Thoracic aorta (tissue), 2 donors: Measurements from ENCODE around the gene CD27. TPM values are rescaled to one million over a fixed set of nuclear protein-coding genes. Genes with fewer than 3 reads are reported as not detected.

Experiments
- ATAC-seq: fragments of 150-250 bp; one replicate; pipeline ENCODE4 v1.8.0; 2017; ENCODE audit warnings: low read depth; ENCODE audit not compliant: insufficient number of reproducible peaks, low FRiP score
- DNase-seq: peaks from one replicate; pipeline ENCODE4 v3.0.0-alpha.2; 2020; ENCODE audit warnings: low spot score
- H3K27ac ChIP-seq, 2 donors: fragments of 200-600 bp; sonication (generic); 1 replicate in 1 of 2; 2 replicates in 1 of 2; pipeline ENCODE4 v1.5.1; 2016; ENCODE audit warnings: mild to moderate bottlenecking in 2 of 2, moderate library complexity in 2 of 2
- H3K27me3 ChIP-seq: fragments of 200-600 bp; sonication (generic); replicated peaks from 2 replicates; pipeline ENCODE4 v1.6.0; 2016; ENCODE audit warnings: mild to moderate bottlenecking; ENCODE audit not compliant: insufficient read depth
- H3K36me3 ChIP-seq: fragments of 200-600 bp; sonication (generic); one replicate; pipeline ENCODE4 v1.5.1; 2016
- H3K4me1 ChIP-seq, 2 donors: fragments of 200-600 bp; sonication (generic); 1 replicate in 1 of 2; 2 replicates in 1 of 2; pipeline versions ENCODE4 v1.5.1 to v1.6.0; 2016; ENCODE audit warnings: low read depth in 2 of 2, mild to moderate bottlenecking in 1 of 2; ENCODE audit not compliant: control insufficient read depth in 1 of 2
- H3K4me3 ChIP-seq: fragments of 200-600 bp; sonication (generic); 2 replicates; pipeline ENCODE4 v1.5.1; 2016; ENCODE audit warnings: mild to moderate bottlenecking
- H3K9me3 ChIP-seq: fragments of 200-600 bp; sonication (generic); 2 replicates; pipeline ENCODE4 v1.5.1; 2016
- total RNA-seq, 2 donors: library from RNA; depleted of rRNA; stranded (reverse); fragments of >200 nt; gene quantifications; one replicate each; pipeline versions ENCODE4 v1.1.0 to v1.2.3, GENCODE V29; 2016
- TF ChIP-seq, protein P1 (sequence below): fragments of 200-600 bp; sonication (generic); IDR thresholded peaks from one replicate; pipeline ENCODE4 v1.5.1; 2019; ENCODE audit warnings: antibody characterized with exemption

The CD27 gene
- total RNA-seq, 2 donors from 2014 or later, result 1.6 to 4.7 TPM

DNA sequence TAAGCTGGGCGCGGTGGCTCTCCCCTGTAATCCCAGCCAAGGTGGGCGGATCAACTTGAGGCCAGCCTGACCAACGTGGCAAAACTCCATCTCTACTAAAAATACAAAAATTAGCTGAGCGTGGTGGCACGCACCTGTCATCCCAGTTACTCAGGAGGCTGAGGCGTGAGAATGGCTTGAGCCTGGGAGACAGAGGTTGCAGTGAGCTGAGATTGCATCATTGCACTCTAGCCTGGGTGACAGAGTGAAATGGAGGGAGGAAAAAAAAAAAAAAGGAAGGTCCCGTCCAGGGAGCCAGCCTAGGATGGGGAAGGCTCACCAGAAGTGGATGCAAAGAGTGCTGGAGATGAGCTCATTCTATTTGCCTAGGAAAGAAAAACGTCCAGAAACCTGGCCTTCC lies 1.9 kb upstream of the CD27 start:
- H3K9me3 ChIP-seq, result no peaks in the 10 kb centered on the region
- H3K27ac ChIP-seq, result no peak overlapping the region
- no peak for ATAC-seq

DNA sequence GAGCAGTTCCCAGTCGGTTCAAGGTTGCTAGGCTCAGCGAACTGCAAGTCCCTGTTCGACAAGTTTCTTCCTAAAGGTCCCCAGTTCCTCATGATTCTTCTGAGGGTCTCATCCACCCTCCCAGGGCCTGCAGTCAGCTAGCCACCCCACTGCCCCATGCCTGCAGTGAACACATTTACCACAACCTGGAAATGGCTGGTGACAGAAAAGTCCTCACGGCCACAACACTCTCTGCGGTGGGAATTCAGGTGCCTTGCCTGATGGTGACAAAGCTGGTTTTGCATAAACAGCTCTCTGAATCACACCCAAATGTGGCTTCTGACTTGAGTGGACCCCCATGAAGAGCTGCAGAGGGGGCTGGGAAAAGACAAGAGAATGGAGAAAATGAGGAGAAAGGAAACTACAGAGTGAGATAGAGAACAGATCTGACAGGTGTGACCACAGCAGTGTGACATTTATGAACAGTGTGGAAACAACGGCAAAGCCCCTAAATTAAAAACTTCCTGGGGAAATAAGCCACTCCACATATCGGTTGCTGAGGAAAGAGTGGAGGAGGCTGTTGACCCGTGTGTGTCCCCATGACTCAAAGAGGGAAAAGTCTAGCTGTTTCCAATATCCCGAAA lies 1.3 kb upstream of the CD27 start:
- Histone ChIP-seq H3K36me3 (peaks cover 7% of the 10 kb centered on the region), H3K4me3 (no peak overlapping the region), H3K27ac (no peak overlapping the region), H3K9me3 (no peaks in the 10 kb centered on the region), H3K4me1 (no peaks in the 10 kb centered on the region), H3K27me3 (no peaks in the 10 kb centered on the region)
- ATAC-seq, result no peak
- TF ChIP-seq, protein P1, sequence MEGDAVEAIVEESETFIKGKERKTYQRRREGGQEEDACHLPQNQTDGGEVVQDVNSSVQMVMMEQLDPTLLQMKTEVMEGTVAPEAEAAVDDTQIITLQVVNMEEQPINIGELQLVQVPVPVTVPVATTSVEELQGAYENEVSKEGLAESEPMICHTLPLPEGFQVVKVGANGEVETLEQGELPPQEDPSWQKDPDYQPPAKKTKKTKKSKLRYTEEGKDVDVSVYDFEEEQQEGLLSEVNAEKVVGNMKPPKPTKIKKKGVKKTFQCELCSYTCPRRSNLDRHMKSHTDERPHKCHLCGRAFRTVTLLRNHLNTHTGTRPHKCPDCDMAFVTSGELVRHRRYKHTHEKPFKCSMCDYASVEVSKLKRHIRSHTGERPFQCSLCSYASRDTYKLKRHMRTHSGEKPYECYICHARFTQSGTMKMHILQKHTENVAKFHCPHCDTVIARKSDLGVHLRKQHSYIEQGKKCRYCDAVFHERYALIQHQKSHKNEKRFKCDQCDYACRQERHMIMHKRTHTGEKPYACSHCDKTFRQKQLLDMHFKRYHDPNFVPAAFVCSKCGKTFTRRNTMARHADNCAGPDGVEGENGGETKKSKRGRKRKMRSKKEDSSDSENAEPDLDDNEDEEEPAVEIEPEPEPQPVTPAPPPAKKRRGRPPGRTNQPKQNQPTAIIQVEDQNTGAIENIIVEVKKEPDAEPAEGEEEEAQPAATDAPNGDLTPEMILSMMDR, result no peak
- no peak for DNase-seq

More for the DNA sequence above, 1.9 kb upstream of the CD27 start:
- no peak for DNase-seq
- Histone ChIP-seq H3K4me3 (no peak overlapping the region), H3K36me3 (peaks cover 6% of the 10 kb centered on the region), H3K4me1 (no peaks in the 10 kb centered on the region), H3K27me3 (no peaks in the 10 kb centered on the region)
- TF ChIP-seq, protein P1, result no peak

DNA sequence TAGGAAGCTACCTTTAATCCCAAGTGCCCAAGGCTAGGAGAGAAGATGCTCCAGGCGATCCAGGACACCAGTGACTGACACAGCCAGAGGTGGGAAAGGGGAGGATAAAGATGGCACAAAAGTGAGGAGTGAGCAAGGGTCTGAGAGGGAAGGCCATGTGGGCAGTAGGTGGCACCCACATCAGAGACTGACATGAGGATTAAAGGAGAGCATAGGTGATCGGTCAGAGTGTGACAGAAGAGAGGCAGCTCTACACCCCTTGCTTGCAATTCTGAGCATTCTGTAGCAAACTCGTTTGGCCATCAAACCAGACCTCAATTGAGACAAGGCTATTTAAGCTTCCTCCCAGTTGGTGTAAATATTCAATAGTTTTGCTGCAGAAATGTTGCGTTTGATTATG lies 724 bp upstream of the CD27 start:
- H3K27me3 ChIP-seq, result no peaks in the 10 kb centered on the region
- ATAC-seq, result no peak
- H3K4me3 ChIP-seq, result no peak overlapping the region
- TF ChIP-seq, protein P1, result no peak
- H3K9me3 ChIP-seq, result no peaks in the 10 kb centered on the region
- no peak for DNase-seq
- peaks cover 0 to 2% of the 10 kb centered on the region in 2 donors for H3K4me1 ChIP-seq
- no peak overlapping the region for H3K27ac ChIP-seq
- H3K36me3 ChIP-seq, result peaks cover 7% of the 10 kb centered on the region

DNA sequence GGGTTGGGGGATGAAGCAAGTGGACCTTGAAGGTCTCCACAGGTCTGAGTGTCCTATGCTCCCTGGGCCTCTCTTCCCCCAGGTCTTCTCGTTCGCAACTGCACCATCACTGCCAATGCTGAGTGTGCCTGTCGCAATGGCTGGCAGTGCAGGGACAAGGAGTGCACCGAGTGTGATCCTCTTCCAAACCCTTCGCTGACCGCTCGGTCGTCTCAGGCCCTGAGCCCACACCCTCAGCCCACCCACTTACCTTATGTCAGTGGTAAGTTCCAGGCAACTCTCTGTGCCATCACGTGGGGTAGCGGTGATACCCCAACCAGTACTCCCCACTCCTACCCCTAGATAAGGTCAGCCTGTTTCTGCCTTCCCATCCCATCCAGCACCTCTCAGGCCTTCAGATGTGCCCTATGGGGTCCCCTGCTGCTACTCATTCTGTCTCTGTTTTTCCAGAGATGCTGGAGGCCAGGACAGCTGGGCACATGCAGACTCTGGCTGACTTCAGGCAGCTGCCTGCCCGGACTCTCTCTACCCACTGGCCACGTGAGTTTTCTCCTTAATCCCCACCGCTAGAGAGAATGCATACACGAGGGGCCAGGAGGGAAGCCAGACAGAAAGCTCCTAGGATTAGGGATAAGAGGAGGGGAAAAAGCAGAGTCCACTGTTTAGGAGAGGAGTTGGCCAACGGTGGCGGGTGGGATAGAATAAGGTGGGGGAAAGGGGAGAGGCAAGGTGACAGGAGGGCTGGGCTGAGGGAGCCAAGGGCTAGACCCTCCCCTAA lies 5.5 kb downstream of the CD27 start:
- peaks cover 17 to 36% of the 10 kb centered on the region in 2 donors for H3K4me1 ChIP-seq
- H3K27me3 ChIP-seq, result no peaks in the 10 kb centered on the region
- ATAC-seq (no peak), DNase-seq (no peak)
- peak overlapping the region; percentile 87 to 96 for H3K27ac ChIP-seq
- H3K4me3 ChIP-seq, result peak overlapping the region; percentile 75
- TF ChIP-seq, protein P1, result no peak
- H3K9me3 ChIP-seq, result no peaks in the 10 kb centered on the region
- peaks cover 15% of the 10 kb centered on the region for H3K36me3 ChIP-seq

DNA sequence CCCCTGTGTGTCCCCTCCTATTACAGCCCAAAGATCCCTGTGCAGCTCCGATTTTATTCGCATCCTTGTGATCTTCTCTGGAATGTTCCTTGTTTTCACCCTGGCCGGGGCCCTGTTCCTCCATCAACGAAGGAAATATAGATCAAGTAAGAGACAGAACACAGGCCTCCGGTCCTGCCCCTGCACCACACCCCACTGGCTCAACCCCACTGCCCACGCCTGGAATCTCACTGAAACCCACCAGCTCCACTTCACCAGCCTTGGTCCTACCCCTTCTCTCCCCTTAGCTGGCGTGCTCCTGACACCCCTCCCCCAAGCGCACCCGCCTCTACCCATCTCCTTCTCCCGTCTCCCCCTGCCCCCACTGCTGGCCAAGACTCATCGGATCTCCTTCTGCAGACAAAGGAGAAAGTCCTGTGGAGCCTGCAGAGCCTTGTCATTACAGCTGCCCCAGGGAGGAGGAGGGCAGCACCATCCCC lies 6.2 kb downstream of the CD27 start:
- no peak for ATAC-seq
- TF ChIP-seq, protein P1, result no peak
- Histone ChIP-seq H3K4me1 (peaks cover 17 to 36% of the 10 kb centered on the region in 2 donors), H3K4me3 (peak overlapping the region; percentile 75), H3K27ac (peak overlapping the region; percentile 87 to 96), H3K36me3 (peaks cover 15% of the 10 kb centered on the region), H3K9me3 (no peaks in the 10 kb centered on the region), H3K27me3 (no peaks in the 10 kb centered on the region)
- DNase-seq, result no peak
